NCI-H187 treated with DMSO at 0.1 percent for 48 hours (cell line): ENCODE measurements around the gene BECN2.

ENCODE experiments used
- DNase-seq: peaks from one replicate; lab custom pipeline; 2025; lab: John Stamatoyannopoulos, UW

The BECN2 gene, protein sequence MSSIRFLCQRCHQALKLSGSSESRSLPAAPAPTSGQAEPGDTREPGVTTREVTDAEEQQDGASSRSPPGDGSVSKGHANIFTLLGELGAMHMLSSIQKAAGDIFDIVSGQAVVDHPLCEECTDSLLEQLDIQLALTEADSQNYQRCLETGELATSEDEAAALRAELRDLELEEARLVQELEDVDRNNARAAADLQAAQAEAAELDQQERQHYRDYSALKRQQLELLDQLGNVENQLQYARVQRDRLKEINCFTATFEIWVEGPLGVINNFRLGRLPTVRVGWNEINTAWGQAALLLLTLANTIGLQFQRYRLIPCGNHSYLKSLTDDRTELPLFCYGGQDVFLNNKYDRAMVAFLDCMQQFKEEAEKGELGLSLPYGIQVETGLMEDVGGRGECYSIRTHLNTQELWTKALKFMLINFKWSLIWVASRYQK

GRCh38 chr1:241957692-241958494, at the start of gene BECN2:
Gene BECN2 (plus strand): TSS chr1:241957767. CDS start chr1:241957767, 0 bp downstream.
- DNase-seq: no peak

GRCh38 chr1:241916196-241916595, 41.4 kb upstream of the BECN2 start:
- DNase-seq: no peak

DNA sequence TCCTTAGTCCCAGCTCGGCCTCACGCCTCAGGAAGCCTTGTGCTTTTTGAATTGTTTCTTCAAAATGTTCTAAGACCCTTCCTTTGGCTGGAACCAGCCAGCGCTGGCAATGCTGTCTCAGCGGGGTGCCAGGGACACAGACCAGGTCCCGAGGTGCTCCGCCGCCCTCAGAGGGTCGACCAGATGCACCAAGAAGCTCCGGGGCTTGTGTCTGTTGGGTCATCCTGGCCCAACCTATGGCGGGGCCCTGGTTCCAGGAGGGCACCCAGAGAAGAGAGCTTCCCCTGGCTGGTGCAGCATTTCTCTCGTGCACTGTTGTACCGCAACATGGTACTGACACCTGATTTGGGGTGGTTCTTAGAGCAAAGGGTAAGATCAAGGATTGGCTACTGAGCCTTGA, 40.1 kb upstream of the BECN2 start:
- no peak for DNase-seq

DNA sequence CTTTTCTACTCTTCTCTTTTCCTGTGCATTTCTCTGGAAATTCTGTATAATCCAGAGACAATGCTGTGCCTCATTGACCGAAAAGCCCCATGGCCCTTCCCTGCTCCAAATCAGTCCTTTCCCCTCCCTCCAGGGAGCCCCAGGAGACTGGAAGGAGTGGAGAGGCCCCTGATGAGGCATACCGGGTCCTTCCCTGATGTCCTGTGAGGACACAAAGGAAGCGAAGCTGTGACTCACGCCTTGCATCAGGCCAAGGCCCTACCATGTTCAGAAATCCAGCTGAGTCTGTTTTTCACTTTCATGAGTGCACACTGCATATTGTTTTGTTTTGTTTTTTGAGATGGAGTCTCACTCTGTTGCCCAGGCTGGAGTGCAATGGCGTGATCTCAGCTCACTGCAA, 38.7 kb upstream of the BECN2 start:
- DNase-seq: no peak

- no peak for DNase-seq
Observed at GRCh38 chr1:241924080-241924808, 33.3 kb upstream of the BECN2 start.

DNA sequence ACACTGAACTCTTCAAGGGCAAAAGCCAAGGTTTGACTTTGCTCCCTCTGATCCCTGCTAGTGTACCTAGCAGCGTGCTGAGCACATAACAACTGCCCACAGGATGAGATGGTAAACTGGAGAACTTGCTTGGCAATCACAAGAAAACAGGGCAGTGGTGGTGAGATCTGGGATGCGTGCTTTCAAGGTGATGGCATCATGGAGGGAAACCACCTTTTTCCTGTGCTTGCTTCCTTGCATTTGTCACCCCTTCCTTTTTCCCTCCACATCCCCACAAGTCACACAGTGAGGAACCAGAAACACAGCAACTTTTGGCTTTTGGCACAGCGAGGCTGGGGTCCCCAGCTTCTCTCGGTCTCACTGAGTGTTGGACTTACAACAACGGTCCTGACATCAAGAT, 31.4 kb upstream of the BECN2 start:
- no peak for DNase-seq

DNA sequence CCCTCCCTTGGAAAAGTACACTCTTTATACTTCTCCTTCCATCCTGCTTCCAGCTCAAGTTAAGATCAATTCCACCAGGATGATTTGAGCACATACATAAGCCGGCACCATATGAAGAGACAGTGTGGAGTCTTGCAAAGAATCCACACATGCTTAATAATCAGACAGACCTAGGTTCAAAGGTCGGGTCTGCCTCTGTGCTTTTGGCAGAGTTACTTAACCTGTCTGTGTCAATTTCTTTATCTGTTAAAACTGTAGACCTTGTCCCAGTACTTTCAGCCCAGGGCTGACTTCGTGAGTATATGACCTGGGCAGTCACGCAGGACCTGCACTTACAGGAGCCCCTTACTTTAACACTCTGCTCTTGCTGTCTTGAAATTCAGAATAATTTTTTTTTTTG, 30.2 kb upstream of the BECN2 start:
- DNase-seq: no peak

DNA sequence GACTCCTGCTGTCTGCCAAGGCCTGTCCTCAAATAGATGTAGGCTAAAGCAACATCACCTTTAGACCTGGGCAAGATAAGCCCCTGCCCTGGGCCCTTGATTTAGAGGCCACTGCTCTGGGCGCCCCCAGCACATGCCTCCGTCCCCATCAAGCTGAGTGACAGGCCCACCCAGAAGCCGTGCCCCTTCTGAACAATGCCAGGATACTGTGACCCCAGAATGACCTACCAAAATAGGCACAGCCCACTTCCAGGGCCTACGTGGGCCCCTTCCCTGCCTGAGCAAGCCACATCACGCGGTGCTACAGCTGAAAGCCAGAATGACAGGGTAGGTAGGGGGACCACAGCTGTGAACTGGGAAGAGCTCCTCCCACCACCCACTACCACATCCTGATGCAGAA, 24.7 kb upstream of the BECN2 start:
- DNase-seq: no peak

- DNase-seq: no peak
Observed at GRCh38 chr1:241934201-241934848, 23.2 kb upstream of the BECN2 start.

- DNase-seq: no peak
Observed at GRCh38 chr1:241934866-241935265, 22.7 kb upstream of the BECN2 start.

DNA sequence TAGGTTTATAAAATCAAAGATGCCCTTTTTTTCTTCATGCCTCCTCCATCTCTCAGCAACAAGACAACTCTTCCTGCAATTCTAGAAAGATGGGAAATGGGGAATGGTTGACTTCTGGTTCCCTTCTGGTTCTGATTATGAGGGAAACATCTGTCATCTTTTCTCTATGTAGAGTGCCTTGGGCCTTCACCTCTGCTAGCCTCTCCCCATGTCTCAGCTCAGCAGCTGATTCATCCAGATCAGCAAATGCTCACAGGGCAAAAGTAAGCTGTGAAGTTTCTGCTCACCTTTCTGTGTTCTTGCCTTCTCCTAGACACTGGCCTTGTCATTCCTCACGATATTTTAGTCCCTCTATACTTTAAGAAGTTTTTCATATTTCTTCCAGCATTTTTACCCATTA, 17.8 kb upstream of the BECN2 start:
- no peak for DNase-seq

DNA sequence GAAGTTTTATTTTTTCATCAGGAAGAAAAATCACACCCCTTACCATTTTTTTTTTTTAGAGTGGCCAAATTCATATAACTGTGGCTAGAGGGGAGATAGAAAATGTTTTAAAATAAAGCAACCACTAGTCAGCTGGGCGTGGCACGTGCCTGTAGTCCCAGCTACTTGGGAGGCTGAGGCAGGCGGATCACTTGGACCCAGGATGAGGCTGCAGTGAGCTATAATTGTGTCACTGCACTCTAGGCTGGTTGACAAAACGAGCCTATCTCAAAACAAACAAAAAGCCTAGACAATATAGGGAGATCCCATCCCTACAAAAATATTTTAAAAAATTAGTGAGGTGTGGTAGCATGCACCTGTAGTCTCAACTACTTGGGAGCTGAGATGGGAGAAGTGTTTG, 14.8 kb upstream of the BECN2 start:
- DNase-seq: no peak

DNA sequence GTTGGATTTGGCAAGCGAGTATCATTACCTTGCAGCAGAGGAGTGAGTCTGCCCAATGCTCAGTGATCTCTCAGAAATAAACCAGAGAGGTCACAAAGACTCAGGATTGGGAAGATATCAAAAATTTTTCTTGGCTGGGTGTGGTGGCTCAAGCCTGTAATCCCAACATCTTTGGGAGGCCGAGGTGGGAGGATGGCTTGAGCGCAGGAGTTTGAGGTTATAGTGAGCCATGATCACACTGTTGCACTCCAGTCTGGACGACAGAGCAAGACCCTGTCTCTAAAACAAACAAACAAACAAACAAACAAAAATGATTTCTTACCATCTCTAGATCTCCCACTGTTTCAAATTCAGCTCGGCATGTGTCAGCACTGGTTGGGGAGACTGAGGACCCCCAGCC, 13.3 kb upstream of the BECN2 start:
- DNase-seq: no peak

DNA sequence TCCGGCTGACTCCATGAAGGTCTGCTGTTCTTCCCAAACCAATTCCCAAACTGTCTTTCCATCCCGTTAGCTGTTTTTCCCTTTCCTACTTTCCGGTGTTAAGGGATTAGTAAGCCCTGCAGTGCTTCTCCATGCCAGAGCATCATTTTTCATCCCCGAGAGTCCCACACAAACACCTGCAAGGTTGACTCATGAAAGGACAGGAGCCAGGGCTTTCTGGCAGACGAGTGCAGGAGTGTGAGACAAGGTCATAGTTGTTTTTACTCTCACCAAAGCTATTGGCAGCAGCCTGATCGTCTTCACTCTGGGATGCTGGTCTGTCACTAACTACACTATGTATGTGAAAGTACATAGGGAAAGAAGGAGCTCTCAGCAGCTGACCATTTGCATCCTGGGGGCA, 10.2 kb upstream of the BECN2 start:
- DNase-seq: no peak

DNA sequence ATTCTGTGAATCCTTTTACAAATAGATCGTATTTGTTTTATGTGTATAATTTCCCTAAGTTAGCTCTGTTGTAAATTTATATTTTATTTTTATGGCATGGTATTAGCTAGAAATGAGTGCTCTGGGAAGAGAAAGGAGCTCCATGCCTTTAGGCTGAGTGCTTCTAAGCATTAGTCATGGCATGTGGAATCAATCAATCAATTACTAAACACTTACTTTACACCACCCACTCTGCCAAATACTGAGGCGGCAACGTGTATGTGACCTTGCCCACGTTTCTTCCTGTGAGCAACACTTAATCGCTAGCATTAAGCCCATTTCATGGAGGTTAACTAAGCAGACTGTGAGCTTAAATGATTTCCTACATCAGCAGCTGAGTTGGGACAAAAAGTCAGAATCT, 7.2 kb upstream of the BECN2 start:
- DNase-seq: no peak

DNA sequence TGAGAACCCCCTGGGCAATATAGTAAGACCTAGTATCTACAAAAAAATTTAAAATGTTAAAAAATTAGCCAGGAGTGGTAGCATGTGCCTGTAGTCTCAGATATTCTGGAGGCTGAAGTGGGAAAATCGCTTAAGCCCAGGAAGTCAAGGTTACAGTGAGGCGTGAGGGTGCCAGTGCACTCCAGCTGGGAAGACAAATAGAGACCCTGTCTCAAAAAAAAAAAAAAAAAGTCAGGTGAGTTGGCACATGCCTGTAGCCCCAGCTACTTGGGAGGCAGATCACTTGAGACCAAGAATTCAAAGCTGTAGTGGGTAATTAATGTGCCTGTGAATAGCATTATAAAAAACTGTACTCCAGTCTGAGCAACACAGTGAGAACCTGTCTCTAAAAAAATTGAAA, 4.6 kb downstream of the BECN2 start:
- DNase-seq: no peak

DNA sequence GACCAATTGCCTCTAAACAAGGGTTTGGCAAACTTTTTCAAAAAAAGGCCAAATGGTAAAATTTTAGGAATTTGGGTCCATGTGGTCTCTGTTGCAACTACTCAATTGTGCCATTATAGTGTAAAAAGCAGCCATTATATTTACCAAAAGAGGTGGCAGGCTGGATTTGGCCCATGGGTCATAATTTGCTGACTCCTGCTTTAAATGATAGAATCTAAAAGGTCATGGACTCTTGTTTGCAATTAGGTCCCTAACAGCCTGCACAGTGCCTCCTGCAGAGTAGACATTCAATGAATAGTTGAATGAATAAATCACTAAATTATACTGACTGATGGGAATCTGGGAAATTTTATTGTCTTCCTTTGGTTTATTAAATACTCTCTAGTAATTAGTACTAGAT, 6.2 kb downstream of the BECN2 start:
- DNase-seq: no peak

- DNase-seq: no peak
Observed at GRCh38 chr1:241964550-241965282, 7.1 kb downstream of the BECN2 start.

DNA sequence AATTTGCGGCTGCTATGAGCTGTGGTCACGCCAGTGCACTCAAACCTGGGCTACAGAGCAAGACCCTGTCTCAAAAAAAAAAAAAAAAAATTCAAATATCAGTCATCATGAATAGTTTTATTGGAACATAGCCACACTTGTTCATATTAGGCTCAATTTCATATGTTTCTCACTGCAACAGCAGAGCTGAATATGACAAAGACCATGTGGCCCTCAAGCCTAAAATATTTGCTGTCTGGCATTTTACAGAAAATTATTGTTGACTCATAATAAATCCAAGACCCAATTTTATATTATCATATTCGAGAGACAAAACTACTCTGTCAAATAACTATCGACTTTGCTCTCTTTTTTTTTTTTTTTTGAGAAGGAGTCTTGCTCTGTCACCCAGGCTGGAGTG, 11.0 kb downstream of the BECN2 start:
- DNase-seq: no peak

DNA sequence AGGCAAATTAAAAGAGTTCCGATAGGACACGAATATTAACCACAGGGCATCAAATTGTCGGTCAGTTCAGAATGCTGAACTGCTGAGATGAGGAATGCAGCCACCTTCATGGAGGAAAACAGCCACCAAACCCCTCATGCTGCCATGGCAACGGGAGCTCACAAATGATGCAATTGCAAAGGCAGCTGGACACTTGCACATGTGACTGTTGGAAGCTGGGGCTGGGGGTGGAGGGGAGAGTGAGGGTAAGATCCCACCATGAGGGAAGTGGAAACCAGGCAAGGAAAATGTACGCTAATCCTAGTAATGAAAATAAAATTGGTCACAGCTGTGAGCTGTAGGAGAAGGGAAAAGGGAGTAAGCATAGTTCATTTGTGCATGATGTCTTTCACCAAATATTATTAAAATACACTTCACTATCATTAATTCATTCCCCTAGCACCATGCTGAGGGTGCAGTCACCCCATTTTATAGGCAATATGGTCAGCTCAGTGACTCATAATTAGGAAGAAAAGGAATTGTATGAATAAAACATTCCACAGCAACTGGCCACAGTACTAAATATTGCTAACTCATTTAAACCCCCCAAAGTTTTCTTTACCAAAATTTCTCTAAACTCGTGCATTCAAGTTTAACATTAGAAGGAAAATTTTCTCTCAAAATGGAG, 15.3 kb downstream of the BECN2 start:
- no peak for DNase-seq

- no peak for DNase-seq
Observed at GRCh38 chr1:241976229-241976628, 18.7 kb downstream of the BECN2 start.
